ENCODE data around the gene KRT86. TPM values are rescaled to one million over a fixed set of nuclear protein-coding genes. Genes with fewer than 3 reads are reported as not detected.

The KRT86 gene
- total RNA-seq, 1 donor from 2014 or later = 0.96 TPM

DNA sequence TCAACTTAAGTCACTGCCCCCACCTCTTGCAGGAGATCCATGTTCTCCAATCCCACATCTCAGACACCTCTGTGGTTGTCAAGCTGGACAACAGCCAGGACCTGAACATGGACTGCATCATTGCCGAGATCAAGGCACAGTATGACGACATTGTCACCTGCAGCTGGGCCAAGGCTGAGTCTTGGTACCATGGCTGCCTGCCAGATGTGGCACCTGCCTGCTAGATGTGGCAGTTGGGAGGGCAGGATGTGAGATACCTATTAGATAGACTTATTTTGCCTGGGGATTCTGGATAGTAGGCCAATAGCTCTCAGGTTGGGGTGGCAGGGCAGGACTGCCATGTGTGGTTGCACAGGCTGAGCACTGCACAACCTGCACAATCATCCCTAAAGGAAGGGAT lies 7.9 kb upstream of the KRT86 start:
- Histone ChIP-seq H3K4me1 (no peaks in the 10 kb centered on the region), H3K9me3 (no peaks in the 10 kb centered on the region), H3K27ac (no peak overlapping the region), H3K27me3 (no peaks in the 10 kb centered on the region), H3K4me3 (no peak overlapping the region), H3K36me3 (no peaks in the 10 kb centered on the region)
- DNase-seq (ENCODE audit: low spot score in 2 of 2) = no peak
- TF ChIP-seq, protein P1, sequence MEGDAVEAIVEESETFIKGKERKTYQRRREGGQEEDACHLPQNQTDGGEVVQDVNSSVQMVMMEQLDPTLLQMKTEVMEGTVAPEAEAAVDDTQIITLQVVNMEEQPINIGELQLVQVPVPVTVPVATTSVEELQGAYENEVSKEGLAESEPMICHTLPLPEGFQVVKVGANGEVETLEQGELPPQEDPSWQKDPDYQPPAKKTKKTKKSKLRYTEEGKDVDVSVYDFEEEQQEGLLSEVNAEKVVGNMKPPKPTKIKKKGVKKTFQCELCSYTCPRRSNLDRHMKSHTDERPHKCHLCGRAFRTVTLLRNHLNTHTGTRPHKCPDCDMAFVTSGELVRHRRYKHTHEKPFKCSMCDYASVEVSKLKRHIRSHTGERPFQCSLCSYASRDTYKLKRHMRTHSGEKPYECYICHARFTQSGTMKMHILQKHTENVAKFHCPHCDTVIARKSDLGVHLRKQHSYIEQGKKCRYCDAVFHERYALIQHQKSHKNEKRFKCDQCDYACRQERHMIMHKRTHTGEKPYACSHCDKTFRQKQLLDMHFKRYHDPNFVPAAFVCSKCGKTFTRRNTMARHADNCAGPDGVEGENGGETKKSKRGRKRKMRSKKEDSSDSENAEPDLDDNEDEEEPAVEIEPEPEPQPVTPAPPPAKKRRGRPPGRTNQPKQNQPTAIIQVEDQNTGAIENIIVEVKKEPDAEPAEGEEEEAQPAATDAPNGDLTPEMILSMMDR (IDR thresholded peaks at IDR 0.05) = no peak
- intact Hi-C loops (cut with DNase I) = no loop called here

DNA sequence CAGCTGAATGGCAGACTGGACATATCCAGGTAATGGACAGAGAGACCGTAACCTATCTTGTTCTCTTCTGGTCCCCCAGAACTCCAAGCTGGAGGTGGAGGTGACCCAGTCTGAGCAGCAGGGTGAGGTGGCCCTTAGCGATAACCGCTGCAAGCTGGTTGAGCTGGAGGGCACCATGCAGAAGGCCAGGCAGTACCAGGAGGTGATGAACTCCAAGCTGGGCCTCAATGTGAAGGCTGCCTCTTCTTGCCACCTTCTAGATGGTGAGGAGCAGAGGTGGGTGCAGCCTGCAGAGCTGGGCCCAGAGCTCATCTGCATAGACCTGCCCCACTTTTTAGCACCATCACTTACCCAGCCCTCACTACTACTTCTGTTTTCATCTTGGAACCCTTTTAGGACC lies 7.2 kb upstream of the KRT86 start:
- peak overlapping the region in 1 of 2 donors; percentile 60 for H3K27ac ChIP-seq
- TF ChIP-seq, protein P1 (IDR thresholded peaks at IDR 0.05) = no peak
- no peaks in the 10 kb centered on the region for H3K36me3 ChIP-seq
- peak in 1 of 2 donors; percentile 28 for DNase-seq (ENCODE audit: low spot score in 2 of 2)
- no peaks in the 10 kb centered on the region for H3K4me1 ChIP-seq
- intact Hi-C loops (cut with DNase I) = no loop called here
- H3K27me3 ChIP-seq = no peaks in the 10 kb centered on the region
- no peaks in the 10 kb centered on the region for H3K9me3 ChIP-seq
- H3K4me3 ChIP-seq = no peak overlapping the region

DNA sequence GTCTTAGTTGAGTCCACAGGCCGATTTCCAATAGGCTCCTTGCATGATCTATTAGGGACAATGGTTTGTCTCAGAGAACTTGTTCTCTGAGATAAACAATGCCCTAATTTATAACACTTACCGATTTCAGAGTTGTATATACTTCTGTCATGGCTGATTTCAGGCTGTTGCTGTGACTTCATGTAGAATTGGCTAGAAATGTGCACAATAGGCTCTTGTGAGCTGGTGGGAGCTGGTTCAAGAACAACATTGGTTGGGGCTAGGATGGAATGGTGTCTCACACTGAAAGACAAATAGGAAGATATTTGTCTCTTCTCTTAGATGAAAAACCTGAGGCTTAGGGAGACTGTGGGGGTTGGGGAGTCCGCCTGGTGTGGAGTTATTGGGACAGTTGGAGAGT lies 6.7 kb upstream of the KRT86 start:
- no peak for DNase-seq (ENCODE audit: low spot score in 2 of 2)
- Histone ChIP-seq H3K27me3 (no peaks in the 10 kb centered on the region), H3K4me1 (no peaks in the 10 kb centered on the region), H3K4me3 (no peak overlapping the region), H3K36me3 (no peaks in the 10 kb centered on the region), H3K27ac (peak overlapping the region; percentile 56 to 60), H3K9me3 (no peaks in the 10 kb centered on the region)
- intact Hi-C loops (cut with DNase I) = no loop called here
- TF ChIP-seq, protein P1 (IDR thresholded peaks at IDR 0.05) = no peak

DNA sequence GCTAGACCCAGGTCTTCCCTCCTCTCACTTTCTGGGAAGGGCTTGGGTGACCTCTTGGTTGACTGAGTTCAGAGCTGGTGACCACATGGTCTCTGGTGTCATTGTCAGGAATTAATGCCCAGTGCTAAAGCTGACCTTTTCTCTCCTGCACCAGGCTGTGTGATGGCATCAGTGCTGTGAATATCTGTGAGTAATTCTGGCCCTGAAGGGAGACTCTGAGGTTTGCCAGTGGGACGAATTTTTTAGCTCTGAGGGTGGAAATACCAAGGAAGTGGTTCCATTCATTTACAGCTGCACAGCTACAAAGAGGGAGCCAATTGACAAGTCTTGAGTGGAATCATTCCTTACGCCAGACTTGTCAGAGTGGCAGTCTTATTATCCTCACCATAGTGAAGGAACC lies 6.2 kb upstream of the KRT86 start:
- Histone ChIP-seq H3K4me3 (no peak overlapping the region), H3K4me1 (no peaks in the 10 kb centered on the region), H3K36me3 (no peaks in the 10 kb centered on the region), H3K9me3 (no peaks in the 10 kb centered on the region), H3K27ac (peak overlapping the region; percentile 56 to 60), H3K27me3 (no peaks in the 10 kb centered on the region)
- DNase-seq (ENCODE audit: low spot score in 2 of 2) = peak in 1 of 2 donors; percentile 73
- intact Hi-C loops (cut with DNase I) = no loop called here
- TF ChIP-seq, protein P1 (IDR thresholded peaks at IDR 0.05) = no peak

DNA sequence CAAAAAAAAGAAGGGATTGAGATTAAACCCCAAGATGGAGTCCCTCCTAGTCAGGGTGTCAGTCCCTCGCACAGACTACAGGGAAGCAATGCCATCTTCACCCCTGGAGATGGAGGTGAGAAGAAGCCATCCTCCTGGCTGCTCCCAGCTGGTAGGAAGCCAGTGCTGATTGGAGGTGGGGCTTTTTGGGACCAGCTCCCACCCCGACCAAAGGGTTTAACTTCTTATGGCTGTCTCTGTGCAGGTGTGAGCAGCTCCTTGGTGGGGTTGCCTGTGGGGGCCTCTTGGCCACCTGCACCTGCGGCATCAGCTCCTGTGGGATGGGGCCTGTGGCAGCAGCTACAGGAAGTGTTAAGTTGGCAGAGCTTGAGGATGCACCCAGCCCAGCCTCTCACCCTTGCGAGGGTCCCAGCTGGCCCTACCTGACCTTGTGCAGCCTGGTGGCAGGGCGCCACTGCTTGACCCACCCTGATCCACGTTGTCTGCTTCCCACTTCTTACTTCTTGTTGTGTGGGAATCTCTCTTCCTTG lies 3.8 kb upstream of the KRT86 start:
- no peaks in the 10 kb centered on the region for H3K36me3 ChIP-seq
- H3K4me1 ChIP-seq = no peaks in the 10 kb centered on the region
- intact Hi-C loops (cut with DNase I) = no loop called here
- no peak overlapping the region for H3K27ac ChIP-seq
- H3K4me3 ChIP-seq = no peak overlapping the region
- H3K9me3 ChIP-seq = no peaks in the 10 kb centered on the region
- no peaks in the 10 kb centered on the region for H3K27me3 ChIP-seq
- TF ChIP-seq, protein P1 (IDR thresholded peaks at IDR 0.05) = no peak
- peak in 1 of 2 donors; percentile 62 for DNase-seq (ENCODE audit: low spot score in 2 of 2)

DNA sequence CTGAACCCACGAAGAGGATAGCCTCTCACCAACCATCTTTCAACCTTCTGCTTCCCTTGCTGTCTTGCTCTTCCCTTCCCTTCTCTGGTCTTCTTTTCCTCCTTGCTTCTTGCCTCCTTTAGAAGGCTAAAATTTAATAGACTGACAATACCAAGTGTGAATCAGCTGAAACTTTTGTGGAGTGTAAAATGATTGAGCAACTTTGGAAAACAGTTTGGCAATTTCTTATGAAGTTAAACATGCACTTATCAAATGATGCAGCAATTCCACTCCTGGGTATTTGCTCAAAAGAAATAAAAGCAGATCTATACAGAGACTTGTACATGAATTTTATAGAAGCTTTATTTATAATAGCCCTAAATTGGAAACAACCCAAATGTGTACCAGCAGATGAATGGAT lies 3.3 kb upstream of the KRT86 start:
- intact Hi-C loops (cut with DNase I) = no loop called here
- TF ChIP-seq, protein P1 (IDR thresholded peaks at IDR 0.05) = no peak
- H3K36me3 ChIP-seq = no peaks in the 10 kb centered on the region

More for the DNA sequence above, 3.3 kb upstream of the KRT86 start:
- Histone ChIP-seq H3K27me3 (no peaks in the 10 kb centered on the region), H3K9me3 (no peaks in the 10 kb centered on the region), H3K27ac (no peak overlapping the region), H3K4me3 (no peak overlapping the region), H3K4me1 (no peaks in the 10 kb centered on the region)
- no peak for DNase-seq (ENCODE audit: low spot score in 2 of 2)
